Measurements from ENCODE around the gene CRTC3. TPM values are rescaled to one million over a fixed set of nuclear protein-coding genes. Genes with fewer than 3 reads are reported as not detected.
"Not testable (repeated sequence)": the region's sequence is repeated elsewhere in the genome, so short reads cannot be mapped to it uniquely, and the experiment has no call there.

CRTC3 gene
- 10.5 and 10.7 TPM in 2 replicates for total RNA-seq (2014; rRNA removed; shearing (Covaris generic))

GRCh38 chr15:90529371-90530249 lies at the start of gene CRTC3:
TSS of gene CRTC3 (plus strand) at chr15:90529923. CDS start at chr15:90530072, 149 bp downstream.
- peak; percentile 54 for DNase-seq (ENCODE audit: low read depth)

DNA sequence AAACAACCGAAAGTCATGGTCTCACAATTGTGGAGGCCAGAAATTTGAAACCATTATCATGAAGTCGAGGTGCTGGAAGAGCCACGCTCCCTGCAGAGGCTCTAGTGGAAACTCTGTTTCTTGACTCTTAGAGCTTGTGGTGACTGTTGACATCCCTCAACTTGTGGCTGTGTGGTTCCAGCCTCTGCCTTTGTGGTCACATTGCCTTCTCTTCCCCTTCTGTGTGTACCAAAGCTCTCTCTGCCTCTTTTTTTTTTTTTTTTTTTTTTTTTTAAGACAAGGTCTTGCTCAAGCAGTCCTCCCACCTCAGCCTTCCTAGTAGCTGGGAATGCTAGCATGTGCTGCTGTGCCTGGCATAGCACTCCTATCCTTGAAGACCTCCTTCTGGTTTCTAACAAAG lies 48.7 kb upstream of the CRTC3 start:
- peak; percentile 11 for DNase-seq (ENCODE audit: low read depth)

- DNase-seq (ENCODE audit: low read depth): peak; percentile 49
Observed at GRCh38 chr15:90482124-90483011, 47.4 kb upstream of the CRTC3 start.

GRCh38 chr15:90483012-90483307 lies 46.8 kb upstream of the CRTC3 start:
- DNase-seq (ENCODE audit: low read depth): no peak

DNA sequence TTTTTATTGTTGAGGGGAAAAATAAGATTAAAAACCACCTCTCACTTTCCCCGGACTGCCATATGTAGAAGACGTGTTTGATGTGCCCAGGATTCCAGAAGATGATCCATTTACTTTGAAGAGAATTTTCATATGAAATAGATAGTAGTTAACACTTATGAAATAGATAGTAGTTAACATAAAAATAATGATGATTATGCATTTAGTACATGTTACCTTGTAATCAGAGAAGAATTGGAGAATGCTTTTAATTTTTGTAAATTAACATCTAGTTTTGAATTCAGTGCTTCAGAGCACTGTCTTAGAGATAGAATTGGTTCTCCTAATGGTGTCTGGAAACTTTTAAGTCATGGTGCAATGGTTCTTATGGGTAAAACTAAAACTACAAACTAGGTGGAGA lies 46.1 kb upstream of the CRTC3 start:
- no peak for DNase-seq (ENCODE audit: low read depth)

DNA sequence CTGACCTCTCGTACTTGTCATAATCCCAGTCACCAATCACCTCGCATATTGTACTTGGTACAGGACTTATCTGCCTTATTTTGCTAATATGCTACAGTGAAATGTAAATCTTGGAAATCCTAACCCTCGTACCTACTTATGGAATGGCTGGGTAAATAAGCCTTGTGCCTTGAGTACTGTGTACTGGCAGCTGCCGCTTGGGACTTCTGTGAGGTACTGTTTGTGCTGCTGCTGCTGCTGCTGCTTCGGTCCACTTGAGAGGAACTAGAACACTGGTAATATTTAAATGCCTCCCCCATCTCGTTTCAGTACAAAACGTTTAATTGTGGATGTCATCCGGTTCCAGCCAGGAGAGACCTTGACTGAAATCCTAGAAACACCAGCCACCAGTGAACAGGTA lies 42.5 kb upstream of the CRTC3 start:
- no peak for DNase-seq (ENCODE audit: low read depth)

DNA sequence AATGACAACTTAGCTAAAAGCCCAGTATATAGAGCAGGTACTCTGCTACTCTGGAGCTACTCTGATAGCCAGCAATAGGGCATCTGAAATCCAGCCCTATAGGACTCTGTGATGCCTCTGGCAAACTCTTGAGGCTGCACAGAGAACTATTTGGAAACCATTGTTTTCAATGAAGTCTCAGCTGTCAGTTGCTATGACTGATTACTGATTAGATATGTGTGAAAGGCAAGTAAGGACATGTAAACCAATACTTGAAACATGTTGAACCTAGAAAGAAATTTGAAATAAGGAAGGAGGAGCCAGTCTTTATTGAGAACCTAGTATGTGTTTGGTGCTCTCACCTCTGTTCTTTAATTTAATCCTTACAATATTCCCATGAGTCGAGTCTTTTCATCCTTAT lies 40.2 kb upstream of the CRTC3 start:
- no peak for DNase-seq (ENCODE audit: low read depth)

- DNase-seq (ENCODE audit: low read depth): no peak
Observed at GRCh38 chr15:90489944-90490343, 39.8 kb upstream of the CRTC3 start.

DNA sequence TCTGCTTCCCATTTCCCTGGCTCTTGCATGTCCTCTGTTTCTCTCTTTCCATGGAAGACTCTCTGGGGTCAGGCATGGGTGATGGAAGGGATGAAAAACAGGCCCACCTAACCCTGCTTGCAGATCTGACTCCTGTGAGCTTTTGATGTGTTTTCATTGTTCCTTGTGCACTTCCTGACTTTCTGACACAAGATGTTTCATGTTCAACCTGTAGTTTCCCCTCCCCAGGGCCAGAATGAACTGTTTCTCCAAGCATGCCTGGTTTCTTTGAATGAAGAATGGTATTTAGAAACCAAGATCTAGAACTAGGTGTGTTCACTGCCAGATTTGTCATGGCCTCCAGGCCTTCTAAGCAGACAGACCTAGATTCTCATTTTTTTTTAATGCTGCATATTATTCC lies 36.1 kb upstream of the CRTC3 start:
- no peak for DNase-seq (ENCODE audit: low read depth)

DNA sequence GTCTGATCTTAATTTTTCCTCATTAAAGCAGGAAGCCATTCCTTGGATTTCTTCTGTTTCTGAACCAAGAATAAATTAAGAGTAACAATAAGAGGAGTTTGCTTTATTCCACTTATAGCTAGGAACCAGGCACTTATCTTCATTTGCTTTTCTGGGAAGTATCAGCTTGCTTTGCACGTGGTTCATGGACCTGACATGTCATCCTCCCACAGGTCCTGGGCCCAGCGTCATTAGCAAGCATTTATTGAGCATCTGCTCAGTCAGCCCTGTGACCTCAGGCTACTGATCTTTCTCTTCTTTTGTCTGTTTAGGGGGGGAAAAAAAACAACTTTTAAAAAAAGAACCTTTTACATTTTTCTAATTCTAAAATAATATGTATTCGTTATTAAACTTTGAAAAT lies 34.7 kb upstream of the CRTC3 start:
- DNase-seq (ENCODE audit: low read depth): no peak

GRCh38 chr15:90496791-90497190 lies 32.9 kb upstream of the CRTC3 start:
- DNase-seq (ENCODE audit: low read depth): no peak

GRCh38 chr15:90497376-90497775 lies 32.3 kb upstream of the CRTC3 start:
- DNase-seq (ENCODE audit: low read depth): no peak

DNA sequence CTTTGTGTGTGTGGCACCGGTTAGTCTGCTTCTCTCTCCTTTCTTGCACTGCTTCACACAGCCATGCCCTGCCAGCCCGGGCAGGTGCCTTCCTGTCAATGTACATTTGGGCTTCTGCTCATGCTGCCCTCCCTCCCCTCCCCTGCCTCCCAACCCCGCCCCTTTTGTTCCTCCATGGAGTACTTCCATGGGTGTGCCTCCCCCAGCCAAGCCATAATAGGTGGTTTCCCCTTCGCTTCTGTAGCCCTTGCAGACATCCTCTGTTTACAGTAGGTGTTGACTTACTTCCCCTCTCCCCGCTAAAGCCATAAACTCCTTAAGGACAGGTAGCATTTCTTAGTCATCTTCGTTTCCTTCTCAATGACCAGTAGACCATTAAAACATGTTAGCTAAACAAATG lies 31.8 kb upstream of the CRTC3 start:
- no peak for DNase-seq (ENCODE audit: low read depth)

DNA sequence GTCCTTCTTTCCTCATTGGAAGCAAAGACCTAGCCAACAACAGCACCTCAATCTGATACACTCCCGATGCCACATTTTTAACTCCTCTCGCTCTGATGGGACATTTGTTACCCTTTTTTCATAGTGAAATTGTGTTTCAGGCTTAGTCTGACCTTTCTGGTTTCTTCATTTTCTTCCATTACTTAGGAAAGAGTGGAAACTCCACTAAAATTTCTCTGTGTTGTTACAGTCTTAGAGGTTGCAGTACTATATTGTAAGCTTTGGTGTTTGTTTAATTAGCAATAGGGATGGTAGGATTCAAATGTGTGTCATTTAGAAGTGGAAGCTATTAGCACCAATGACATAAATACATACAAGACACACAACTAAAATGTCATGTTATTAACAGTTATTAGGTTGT lies 29.6 kb upstream of the CRTC3 start:
- DNase-seq (ENCODE audit: low read depth): no peak

DNA sequence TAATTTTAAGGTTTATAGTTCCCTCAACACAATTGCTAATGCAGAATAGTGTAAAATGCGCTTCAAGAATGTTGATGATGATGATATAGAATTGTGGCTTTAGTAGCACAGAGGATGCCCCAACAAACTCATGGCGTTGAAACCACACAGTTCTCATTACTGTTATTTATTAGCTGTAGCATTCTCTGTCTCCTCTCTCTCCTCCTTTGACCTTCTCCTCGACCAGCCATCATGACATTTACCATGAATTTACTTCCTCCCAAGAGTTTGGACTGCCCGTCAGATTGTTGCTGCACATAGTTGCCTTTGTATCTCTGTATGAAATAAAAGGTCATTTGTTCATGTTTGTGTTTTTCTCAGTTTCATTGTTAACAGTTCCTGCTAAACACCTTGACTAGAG lies 27.8 kb upstream of the CRTC3 start:
- no peak for DNase-seq (ENCODE audit: low read depth)

GRCh38 chr15:90510781-90511180 lies 18.9 kb upstream of the CRTC3 start:
- DNase-seq (ENCODE audit: low read depth): not testable (repeated sequence)

DNA sequence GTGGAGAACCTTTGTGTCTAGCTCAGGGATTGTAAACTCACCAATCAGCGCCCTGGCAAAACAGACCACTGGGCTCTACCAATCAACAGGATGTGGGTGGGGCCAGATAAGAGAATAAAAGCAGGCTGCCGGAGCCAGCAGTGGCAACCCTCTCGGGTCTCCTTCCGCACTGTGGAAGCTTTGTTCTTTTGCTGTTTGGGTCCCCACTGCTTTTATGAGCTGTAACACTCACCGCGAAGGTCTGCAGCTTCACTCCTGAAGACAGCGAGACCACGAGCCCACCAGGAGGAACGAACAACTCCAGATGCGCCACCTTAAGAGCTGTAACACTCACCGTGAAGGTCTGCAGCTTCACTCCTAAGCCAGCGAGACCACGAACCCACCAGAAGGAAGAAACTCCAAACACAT lies 18.5 kb upstream of the CRTC3 start:
- DNase-seq (ENCODE audit: low read depth): not testable (repeated sequence)

DNA sequence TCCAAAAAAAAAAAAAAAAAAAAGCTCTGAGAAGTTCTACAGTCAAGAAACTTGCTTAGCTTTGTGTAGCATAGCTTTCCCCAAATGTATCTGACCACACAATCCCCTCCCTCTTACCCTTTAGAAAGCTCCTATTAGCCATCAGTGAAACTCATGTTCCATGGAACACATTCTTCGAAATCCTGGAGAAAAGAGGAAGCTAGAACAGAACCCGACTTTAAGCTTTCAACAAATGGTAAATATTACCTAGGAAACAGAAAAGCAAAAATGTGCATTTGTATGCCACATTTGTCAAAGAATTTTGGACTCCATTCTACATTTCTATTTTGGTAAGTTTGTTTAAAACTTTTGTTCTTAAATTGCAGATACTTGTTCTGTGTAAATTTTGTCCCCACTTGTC lies 17.4 kb upstream of the CRTC3 start:
- DNase-seq (ENCODE audit: low read depth): no peak

- no peak for DNase-seq (ENCODE audit: low read depth)
Observed at GRCh38 chr15:90512981-90513380, 16.7 kb upstream of the CRTC3 start.

GRCh38 chr15:90513448-90513847 lies 16.3 kb upstream of the CRTC3 start:
- DNase-seq (ENCODE audit: low read depth): peak; percentile 60

- not testable (repeated sequence) for DNase-seq (ENCODE audit: low read depth)
Observed at GRCh38 chr15:90513893-90514292, 15.8 kb upstream of the CRTC3 start.

DNA sequence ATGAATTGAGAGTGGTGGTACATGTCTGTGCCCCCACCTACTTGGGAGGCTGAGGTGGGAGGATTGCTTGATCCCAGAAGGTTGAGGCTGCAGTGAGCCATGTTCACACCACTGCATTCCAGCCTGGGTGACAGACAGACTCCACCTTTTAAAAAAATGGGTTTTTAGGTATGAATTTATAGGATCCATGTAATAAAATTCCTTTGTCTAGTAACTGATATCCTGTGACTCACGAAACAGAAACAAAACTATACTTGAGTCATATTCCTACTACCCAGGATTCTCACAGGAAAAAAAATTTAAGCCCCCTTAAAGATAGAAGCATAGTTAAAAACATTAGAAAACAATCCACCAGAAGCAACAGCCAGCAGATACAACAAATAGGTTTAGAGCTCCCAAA lies 10.0 kb upstream of the CRTC3 start:
- no peak for DNase-seq (ENCODE audit: low read depth)

DNA sequence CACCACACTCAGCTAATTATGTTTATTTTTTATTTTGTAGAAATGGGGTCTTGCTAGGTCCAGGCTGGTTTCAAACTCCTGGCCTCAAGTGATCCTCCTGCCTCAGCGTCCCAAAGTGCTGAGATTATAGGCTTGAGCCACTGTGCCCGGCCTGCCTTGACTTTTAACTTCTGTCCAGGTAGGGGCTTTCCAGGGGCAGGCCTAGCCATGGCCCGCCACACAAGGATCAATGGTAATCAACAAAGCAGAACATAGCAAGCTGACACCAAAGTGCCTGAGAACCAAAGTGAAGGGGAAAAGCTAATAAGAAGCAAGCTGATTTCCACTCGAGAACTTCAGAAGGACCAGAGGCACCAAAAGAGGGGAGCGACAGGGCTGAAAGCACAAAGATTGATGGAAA lies 9.4 kb upstream of the CRTC3 start:
- DNase-seq (ENCODE audit: low read depth): no peak

All from RPMI7951 (cell line).